ENCODE data around the gene OAS1. TPM values are rescaled to one million over a fixed set of nuclear protein-coding genes. Genes with fewer than 3 reads are reported as not detected.
"Not testable (repeated sequence)": the region's sequence is repeated elsewhere in the genome, so short reads cannot be mapped to it uniquely, and the experiment has no call there.

The OAS1 gene
- total RNA-seq, 1 donor from 2014 or later: 4.0 TPM

DNA sequence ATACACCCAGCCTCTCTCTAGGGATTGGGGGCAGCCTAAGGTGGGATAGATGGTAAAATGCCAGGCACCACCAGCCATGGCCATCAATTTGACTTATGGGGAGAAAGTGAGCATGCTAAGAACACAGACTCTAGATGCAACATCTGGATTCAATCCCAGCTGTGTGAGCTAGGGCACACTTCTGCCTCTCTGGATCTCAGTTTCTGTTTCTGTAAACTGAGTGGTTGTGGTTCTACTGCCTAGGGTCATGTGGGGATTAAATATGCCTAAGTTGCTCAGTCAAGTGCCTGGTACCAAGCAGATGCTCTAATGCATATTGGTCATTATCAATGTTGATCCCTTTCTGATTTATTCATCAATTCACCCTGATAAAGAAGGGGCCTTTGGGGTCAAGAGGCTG, 12.6 kb upstream of the OAS1 start:
- DNase-seq (ENCODE audit: low spot score): no peak
- intact Hi-C loops (cut with DNase I): no loop called here

DNA sequence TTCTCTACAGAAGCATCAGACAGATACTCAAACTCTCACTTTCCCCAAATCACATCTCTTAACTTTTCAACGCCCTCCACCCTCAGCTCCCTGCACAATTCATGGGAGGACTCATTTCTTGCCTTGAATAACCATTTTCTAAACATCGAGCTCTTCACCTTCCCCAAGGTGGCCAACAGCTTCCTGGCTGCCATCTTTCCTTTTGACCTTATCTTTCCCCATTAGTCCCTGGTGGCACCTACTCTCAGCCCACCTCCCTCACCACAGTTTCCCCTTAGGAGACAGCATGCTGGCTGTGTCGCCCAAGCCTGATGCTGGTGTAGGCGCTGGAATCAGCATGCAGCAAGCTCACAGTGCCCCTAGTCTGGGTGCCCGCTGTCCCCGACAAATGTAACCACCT, 8.4 kb upstream of the OAS1 start:
- intact Hi-C loops (cut with DNase I): no loop called here
- no peak for DNase-seq (ENCODE audit: low spot score)

- intact Hi-C loops (cut with DNase I): loop anchor here (5.0 kb wide), 2 partner anchors 37 to 132 kb away; partner anchors contain the start of gene OAS3
- DNase-seq (ENCODE audit: low spot score): no peak
Observed at GRCh38 chr12:112900298-112901145, 6.2 kb upstream of the OAS1 start.

DNA sequence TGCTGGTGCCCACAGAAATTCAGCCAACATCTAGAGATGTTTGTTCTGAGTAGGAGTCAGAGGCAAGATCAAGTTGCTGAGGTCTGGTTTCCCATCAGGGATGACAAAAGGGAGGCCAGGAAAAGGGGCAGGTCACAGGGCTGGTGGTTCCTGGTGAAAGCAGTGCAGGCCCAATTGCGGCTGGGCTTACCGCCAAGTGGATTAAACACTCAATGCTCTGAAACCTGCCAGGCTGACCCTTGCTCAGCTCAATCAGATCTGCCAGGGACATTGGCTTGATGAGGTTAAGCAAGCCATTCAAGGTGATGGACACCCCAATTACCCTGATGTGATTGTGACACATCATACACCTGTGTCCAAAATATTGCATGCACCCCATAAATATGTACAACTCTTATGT, 5.5 kb upstream of the OAS1 start:
- intact Hi-C loops (cut with DNase I): loop anchor here (5.0 kb wide), 2 partner anchors 36 to 131 kb away; partner anchors contain the start of gene OAS3
- DNase-seq (ENCODE audit: low spot score): no peak

GRCh38 chr12:112904571-112904970, 2.2 kb upstream of the OAS1 start:
- intact Hi-C loops (cut with DNase I): loop anchor here (5.0 kb wide), 2 partner anchors 33 to 128 kb away; partner anchors contain the start of gene OAS3
- DNase-seq (ENCODE audit: low spot score): no peak

- intact Hi-C loops (cut with DNase I): loop anchor here (5.0 kb wide), 1 partner anchor 72 kb away; the partner anchor contains the start of gene OAS2
- DNase-seq (ENCODE audit: low spot score): no peak
Observed at GRCh38 chr12:112905451-112906089, 1.2 kb upstream of the OAS1 start.

DNA sequence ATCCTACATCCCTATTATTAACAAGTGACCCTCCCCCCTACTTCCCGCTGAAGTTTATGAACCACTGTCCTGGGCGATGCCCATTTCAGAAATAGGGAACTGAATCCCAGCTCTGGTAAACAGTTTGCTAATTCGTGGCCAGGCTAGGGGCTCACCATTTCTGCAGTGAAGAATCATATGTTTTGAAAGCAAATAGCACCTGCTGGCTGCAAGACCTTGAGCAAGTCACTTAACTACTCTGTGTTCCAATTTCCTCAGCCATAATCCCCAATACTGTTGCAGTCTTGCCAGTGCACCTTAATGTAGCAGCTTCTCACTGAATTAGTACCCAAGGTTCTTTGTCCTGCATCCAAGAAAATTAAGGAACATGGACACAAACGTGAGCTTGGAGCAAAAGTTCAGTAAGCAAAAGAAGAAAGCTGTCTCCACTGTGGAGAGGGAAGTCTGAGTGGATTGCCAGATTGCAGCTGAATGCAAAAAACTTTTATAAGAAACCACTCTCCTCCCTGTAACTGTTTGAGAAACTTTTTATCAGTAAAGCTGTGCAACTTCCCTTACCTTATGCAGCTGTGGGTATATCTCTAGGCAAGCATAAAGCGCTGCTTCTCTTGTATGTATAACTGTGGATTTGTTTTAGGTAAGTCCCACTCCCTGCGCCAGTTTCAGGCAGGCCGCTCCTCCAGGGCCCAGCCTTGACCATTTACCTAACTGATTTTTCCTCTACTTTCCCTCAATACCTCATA, 824 bp downstream of the OAS1 start:
- intact Hi-C loops (cut with DNase I): loop anchor here (5.0 kb wide), 1 partner anchor 70 kb away; the partner anchor contains the start of gene OAS2
- no peak for DNase-seq (ENCODE audit: low spot score)

DNA sequence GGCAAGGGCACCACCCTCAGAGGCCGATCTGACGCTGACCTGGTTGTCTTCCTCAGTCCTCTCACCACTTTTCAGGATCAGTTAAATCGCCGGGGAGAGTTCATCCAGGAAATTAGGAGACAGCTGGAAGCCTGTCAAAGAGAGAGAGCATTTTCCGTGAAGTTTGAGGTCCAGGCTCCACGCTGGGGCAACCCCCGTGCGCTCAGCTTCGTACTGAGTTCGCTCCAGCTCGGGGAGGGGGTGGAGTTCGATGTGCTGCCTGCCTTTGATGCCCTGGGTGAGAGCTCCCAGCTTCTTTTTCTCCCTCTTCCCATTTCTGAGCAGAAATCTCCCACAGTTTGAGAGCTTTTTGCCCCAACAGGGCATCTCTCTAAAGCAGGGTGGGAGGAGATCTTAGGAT, 1.8 kb downstream of the OAS1 start:
- DNase-seq (ENCODE audit: low spot score): no peak
- intact Hi-C loops (cut with DNase I): loop anchor here (5.0 kb wide), 1 partner anchor 69 kb away; the partner anchor contains the start of gene OAS2

DNA sequence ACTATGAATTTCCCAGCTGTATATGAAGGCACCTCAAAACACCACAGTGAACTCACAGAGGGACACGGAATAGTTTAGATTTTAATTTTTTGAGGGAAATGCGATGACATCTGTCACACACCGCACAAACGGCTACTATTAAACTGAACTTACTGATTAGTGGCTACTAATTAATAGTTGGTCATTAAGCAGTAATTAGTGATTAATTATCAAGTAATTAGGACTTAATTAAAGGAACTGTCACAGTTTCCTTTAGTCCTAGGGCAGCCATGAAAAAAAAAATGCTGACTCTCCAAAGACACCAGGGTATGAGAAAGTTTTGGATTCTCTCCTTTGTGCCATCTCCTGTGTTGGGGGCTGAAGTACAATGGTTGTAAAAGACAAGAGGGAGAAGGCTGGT, 2.9 kb downstream of the OAS1 start:
- intact Hi-C loops (cut with DNase I): loop anchor here (5.0 kb wide), 1 partner anchor 68 kb away; the partner anchor contains the start of gene OAS2

GRCh38 chr12:112913038-112913688, 6.4 kb downstream of the OAS1 start:
- no peak for DNase-seq (ENCODE audit: low spot score)
- intact Hi-C loops (cut with DNase I): no loop called here

More for the DNA sequence above, 2.9 kb downstream of the OAS1 start:
- no peak for DNase-seq (ENCODE audit: low spot score)

DNA sequence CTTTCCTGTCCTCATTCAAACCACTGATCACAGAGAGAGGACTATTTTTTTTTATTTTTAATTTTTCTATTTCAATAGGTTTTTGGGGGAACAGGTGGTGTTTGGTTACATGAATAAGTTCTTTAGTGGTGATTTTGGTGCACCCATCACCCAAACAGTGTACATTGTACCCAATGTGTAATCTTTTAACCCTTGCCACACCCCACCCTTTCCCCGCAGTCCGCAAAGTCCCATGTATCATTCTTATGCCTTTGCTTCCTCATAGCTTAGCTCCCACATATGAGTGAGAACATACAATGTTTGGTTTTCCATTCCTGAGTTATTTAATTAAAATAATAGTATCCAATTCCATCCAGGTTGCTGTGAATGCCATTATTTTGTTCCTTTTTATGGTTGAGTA, 7.1 kb downstream of the OAS1 start:
- intact Hi-C loops (cut with DNase I); DNase-seq (ENCODE audit: low spot score): not testable (repeated sequence)

- intact Hi-C loops (cut with DNase I): no loop called here
- no peak for DNase-seq (ENCODE audit: low spot score)
Observed at GRCh38 chr12:112916270-112916669, 9.5 kb downstream of the OAS1 start.

GRCh38 chr12:112919121-112919520, 12.4 kb downstream of the OAS1 start:
- intact Hi-C loops (cut with DNase I): no loop called here
- DNase-seq (ENCODE audit: low spot score): no peak

DNA sequence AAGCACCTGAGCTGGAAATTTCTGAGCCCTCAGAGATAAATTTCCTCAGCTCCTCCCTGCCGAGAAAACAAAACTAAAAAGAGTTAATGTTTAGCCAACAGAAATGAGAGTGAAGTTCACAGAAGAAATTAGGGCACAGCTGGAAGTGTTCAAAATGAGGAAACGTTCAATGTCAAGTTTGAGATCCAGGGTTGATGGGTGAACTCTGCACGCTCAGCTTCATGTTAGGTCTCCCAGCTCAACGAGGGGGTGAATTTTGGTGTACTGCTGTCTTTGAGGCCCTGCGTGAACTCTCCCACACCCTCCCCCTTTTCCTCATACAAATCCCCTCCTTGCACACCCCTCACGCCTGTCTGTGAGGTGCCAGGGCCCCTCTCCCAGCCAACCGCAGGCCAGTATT, 18.2 kb downstream of the OAS1 start:
- no peak for DNase-seq (ENCODE audit: low spot score)
- intact Hi-C loops (cut with DNase I): no loop called here

DNA sequence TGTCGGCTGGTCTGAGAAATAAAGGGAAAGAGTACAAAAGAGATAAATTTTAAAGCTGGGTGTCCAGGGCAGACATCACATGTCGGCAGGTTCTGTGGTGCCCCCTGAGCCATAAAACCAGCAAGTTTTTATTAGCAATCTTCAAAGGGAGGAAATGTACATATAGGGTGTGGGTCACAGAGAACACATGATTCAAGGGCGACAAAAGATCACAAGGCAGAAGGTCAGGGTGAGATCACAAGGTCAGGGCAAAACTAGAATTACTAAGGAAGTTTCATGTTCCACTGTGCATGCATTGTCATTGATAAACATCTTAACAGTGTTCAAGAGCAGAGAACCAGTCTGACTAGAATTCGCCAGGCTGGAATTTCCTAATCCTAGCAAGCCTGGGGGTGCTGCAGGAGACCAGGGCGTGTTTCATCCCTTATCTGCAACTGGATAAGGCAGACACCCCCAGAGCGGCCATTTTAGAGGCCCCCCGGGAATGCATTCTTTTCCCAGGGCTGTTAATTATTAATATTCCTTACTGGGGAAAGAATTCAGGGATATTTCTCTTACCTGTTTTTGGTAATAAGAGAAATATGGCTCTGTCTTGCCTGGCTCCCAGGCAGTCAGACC, 19.8 kb downstream of the OAS1 start:
- intact Hi-C loops (cut with DNase I); DNase-seq (ENCODE audit: low spot score): not testable (repeated sequence)

GRCh38 chr12:112927475-112927874, 20.7 kb downstream of the OAS1 start:
- DNase-seq (ENCODE audit: low spot score): no peak
- intact Hi-C loops (cut with DNase I): no loop called here

- no peak for DNase-seq (ENCODE audit: low spot score)
- intact Hi-C loops (cut with DNase I): no loop called here
Observed at GRCh38 chr12:112927925-112928324, 21.2 kb downstream of the OAS1 start.

- no peak for DNase-seq (ENCODE audit: low spot score)
- intact Hi-C loops (cut with DNase I): no loop called here
Observed at GRCh38 chr12:112928978-112929377, 22.2 kb downstream of the OAS1 start.

GRCh38 chr12:112929715-112930114, 23.0 kb downstream of the OAS1 start:
- DNase-seq (ENCODE audit: low spot score): no peak
- intact Hi-C loops (cut with DNase I): no loop called here

All from cardiac septum (tissue), 1 donor.